Hippocampal formation (tissue), 2 donors: ENCODE results near the gene ZBTB32.

ENCODE experiments used
- DNase-seq, 2 donors: peaks; one replicate each; lab custom pipeline; 2025; lab: John Stamatoyannopoulos, UW

ZBTB32 gene

GRCh38 chr19:35696835-35697234 lies 7.5 kb upstream of the ZBTB32 start:
- DNase-seq = no peak

DNA sequence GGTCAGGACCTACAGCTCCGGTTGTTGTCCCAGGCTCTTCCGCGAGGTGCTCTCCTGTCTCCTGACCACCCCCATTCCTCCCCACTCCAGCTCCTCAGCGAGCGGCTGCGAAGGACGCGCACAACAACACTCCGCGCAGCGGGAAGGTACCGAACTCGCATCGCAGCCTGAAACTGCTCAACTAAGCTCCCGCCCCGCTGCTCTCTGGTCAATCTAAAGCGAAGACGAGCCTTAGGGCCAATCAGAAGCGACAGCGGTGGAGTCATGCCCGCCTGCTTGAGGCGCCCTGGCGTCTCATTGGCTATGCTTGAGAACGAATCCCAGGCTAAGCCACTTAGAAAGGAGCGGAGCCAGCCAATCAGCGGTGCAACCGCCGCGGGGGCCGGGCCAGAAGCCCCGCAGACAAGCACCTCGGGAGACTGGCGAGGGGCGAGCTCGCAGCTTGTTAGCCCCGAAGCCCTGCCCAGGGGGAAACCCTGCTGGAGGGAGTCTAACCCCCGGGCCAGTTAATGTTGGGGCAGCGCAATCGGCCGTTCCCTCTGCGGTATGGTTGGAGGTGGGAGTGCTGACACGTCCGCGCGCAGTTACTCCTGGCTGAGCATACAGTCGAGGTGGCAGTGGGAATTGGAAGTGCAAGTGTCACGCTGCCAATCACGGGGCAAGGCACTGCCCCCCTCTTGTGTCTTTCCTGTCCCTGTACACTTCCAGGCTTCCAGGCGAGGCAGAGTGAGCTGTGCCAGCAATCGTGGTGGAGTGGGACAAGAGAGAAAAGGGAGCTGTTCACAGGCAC lies 1.9 kb upstream of the ZBTB32 start:
- peak; percentile 96 to 98 for DNase-seq

DNA sequence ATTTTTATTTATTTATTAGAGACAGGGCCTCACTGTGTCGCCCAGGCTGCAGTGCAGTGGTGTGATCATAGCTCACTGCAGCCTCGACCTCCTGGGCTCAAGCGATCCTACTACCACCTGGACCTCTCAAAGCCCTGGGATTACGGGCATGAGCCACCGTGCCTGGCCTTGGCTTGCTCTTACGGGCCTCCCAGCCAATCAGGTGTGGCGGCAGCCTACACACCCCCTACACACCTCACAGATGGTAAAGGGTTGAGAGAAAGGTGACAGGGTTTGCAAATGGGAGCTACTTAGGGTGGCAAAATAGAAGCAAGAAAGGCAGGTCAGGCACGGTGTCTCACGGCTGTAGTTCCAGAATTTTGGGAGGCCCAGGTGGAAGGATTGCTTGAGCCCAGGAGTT lies 1.0 kb upstream of the ZBTB32 start:
- DNase-seq = no peak

GRCh38 chr19:35708391-35708790 lies 4.0 kb downstream of the ZBTB32 start:
- DNase-seq = no peak

- no peak for DNase-seq
Measured at GRCh38 chr19:35710784-35711723, 6.7 kb downstream of the ZBTB32 start.

DNA sequence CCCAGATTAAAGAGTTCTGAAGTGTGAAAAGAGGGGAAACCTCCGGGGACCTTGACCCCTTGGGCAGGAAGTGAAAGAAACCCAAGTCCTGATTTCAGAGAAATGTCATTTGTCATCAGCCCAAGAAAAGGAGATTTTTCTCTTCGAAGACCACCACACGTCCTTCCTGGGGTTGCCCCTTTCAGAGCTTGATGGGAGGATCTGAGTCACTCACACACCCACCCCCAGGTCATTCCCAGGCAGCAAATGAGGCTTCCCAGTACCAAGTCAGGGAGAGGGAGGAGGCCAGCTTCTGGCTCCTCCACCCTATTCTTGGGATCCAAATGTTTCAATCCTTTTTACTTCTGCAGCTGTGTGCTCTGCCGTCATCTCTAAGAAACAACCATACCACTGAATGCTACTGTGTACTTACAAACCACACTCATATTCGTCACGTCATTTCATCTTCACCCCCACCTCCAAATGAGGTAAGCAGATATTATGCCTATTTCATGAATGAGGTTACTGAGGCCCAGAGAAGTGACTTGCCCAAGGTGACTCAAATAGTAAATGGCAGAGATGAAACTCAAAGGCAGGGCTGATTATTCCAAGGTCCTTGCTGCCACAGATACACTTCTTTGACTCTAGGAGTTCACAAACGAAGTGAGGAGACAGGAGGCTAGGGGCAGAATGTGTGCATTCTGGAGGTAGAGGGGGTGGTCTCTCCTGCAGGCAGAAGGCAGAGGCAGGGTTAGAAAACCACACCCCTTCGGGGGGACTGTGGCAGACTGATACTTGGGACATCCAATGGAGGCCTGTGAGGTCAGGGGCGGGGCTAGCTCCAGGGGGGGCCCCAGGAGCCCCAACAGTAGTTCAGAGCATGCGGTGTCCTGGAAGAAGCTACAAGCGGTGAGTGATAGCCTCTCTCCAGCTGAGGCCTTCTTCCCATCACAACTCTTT lies 8.5 kb downstream of the ZBTB32 start:
- DNase-seq = no peak

DNA sequence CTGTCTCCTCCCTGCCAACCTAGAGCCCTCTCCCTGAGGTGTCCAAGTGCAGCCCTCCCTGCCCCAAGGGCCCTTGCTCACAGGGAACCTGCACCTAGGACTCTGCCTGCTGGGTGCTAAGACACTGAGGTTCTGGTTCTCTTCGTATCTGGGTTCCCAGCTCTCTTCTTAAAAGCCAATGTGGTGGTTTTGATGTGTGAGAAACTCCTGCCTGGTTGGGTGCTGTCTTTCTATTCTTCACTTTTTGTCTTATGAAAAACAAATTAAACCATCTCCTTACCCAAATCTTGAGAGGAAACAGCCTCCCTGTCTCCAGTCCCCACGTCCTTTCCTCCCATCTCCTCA lies 9.1 kb downstream of the ZBTB32 start:
- DNase-seq = no peak

DNA sequence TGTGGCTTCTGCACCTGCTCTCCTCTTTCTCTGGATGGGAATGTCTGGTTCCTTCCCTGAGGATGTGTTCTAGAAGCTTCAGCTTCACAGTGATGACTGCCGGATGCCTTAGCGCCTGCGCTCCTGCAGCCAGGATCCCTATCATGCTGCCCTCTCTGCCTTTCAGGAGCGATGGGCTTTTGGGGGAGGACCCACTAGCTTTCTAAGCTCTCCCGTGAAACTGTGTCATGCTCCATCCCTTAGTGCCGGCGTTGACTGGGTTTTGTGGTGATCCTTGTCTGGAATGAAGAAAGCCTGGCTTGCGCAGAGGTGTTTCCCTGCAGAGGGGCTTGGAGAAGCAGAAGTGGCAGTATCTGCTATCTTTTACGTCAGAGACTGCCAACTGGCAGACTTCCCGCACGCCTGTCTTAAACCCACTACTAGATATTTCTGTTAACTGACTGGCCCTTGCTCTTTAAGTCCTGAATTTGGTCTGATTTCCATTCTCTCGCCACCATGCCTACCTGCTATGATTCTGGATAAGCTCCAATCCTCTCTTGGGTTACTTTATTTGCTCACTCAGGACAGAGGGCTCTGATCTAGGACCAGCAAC lies 9.6 kb downstream of the ZBTB32 start:
- no peak for DNase-seq

DNA sequence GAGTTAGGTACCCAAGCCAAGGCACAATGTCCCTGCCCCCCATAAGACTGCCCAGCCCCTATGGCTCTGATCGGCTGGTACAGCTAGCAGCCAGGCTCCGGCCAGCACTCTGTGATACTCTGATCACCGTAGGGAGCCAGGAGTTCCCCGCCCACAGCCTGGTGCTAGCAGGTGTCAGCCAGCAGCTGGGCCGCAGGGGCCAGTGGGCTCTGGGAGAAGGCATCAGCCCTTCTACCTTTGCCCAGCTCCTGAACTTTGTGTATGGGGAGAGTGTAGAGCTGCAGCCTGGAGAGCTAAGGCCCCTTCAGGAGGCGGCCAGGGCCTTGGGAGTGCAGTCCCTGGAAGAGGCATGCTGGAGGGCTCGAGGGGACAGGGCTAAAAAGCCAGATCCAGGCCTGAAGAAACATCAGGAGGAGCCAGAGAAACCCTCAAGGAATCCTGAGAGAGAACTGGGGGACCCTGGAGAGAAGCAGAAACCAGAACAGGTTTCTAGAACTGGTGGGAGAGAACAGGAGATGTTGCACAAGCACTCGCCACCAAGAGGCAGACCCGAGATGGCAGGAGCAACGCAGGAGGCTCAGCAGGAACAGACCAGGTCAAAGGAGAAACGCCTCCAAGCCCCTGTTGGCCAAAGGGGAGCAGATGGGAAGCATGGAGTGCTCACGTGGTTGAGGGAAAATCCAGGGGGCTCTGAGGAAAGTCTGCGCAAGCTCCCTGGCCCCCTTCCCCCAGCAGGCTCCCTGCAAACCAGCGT lies 10.4 kb downstream of the ZBTB32 start:
- DNase-seq = no peak

GRCh38 chr19:35715355-35715809 lies 11.0 kb downstream of the ZBTB32 start:
- DNase-seq = no peak

DNA sequence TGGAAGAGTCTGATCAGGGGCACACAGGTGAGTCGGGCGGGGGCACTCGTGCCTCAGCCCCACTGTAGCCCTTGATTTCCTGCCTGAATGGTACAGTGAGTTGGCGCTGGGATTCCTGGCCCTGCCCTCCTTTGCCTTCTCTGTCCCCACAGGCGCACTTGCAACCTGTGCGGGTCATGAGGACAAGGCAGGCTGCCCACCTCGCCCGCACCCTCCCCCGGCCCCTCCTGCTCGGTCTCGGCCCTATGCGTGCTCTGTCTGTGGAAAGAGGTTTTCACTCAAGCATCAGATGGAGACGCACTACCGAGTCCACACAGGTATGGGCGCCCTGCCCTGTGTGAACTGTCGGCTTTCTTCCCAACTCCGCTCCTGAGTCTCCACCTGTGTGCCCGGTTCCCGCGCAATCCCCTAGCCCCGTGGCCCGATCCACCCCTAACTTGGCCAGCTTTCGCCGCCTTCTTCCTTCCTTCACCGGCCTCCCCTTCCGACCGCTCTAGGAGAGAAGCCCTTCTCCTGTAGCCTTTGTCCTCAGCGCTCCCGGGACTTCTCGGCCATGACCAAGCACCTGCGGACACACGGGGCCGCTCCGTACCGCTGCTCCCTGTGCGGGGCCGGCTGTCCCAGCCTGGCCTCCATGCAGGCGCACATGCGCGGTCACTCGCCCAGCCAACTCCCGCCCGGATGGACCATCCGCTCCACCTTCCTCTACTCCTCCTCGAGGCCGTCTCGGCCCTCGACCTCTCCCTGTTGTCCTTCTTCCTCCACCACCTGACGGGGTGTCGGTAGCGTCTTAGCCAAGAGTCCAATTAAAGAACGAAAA lies 11.8 kb downstream of the ZBTB32 start:
- no peak for DNase-seq

DNA sequence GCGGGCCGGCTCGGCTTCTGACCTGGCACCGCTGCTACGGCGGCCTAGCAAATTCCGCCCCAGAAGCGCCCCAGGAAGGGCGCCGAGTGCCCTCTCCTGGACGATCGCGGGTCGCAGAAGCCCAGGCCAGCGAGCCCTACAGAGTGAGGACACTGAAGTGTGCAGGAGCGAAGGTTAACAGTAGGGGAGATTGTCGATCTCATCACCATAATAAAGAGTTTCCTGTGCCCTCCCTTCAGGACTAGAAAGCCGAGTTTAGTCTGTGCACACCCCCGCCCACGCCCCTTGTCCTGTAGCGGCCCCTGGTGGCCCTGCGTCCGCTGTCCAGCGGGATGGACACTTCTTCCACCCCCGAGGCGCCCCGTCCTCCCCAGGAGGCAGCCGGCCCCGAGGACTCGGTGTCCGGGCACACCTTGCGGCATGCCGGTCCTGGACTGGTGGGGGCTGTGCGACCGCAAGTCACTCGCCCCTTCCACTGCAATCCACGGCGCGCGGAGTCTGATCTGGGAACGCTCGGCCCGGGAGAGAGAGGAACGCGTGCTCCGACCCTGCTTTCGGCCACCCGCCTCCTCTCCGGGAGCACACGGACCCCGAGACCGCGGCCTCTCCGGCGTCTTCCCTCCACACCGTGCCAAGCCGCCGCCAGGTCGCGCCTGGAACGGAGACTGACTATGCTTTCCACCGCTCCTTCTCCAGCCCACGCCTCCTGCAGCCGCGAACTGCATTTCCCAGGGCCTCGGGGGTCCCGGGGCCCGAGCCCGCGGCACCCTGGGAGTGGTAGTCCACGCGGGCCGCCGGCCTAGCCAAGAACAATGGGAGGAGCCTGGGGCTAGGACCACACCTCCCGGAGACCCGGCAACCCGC lies 12.7 kb downstream of the ZBTB32 start:
- peak; percentile 80 to 83 for DNase-seq

- peak; percentile 93 to 94 for DNase-seq
Measured at GRCh38 chr19:35717665-35718344, 13.4 kb downstream of the ZBTB32 start, which contains the start of gene KMT2B. Gene KMT2B, plus strand, starts transcription at chr19:35718003. Its CDS starts 16 bp downstream, at chr19:35718019.

DNA sequence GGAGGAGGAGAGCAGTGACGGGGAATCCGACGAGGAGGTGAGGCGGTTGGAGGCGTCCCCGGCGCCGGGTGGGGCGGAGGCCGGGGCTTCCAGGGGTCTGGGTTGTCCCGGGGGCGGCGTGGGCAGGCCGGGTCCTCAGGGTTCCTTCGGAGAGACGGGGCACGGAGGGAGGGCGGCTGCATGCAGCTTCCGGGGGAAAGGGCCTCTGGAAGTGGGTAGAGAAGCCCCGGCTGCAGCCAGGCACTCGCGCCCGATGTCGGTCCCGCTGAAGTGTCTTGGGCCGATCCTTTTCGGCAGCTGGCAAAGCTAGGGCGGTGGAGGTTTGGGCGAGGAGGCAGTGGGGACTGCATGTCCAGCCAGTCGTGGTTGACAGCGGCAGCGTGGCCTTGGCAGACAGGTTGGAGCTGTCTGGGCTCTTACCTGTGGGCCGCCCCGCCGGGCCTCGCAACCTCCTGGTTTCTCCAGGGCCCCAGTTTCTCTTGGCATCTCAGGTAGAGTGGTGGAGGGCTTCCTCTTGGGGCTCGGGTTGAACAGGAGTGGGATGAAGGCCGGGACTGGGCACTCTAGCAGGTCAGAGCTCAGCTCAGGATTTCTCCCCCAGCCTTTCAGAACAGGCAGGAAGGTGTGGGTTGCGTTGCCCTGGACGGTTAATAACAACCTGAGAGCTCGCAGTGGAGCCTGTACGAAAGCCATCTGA lies 14.1 kb downstream of the ZBTB32 start:
- DNase-seq = no peak

- DNase-seq = no peak
Measured at GRCh38 chr19:35719402-35720162, 15.2 kb downstream of the ZBTB32 start.

DNA sequence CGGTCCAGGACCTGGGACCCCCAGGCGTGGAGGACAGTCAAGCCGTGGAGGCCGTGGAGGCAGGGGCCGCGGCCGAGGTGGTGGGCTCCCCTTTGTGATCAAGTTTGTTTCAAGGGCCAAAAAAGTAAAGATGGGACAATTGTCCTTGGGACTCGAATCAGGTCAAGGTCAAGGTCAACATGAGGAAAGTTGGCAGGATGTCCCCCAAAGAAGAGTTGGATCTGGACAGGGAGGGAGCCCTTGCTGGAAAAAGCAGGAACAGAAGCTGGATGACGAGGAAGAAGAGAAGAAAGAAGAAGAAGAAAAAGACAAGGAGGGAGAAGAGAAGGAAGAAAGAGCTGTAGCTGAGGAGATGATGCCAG lies 15.8 kb downstream of the ZBTB32 start:
- no peak for DNase-seq

GRCh38 chr19:35720648-35721047 lies 16.3 kb downstream of the ZBTB32 start:
- no peak for DNase-seq
